HG02981 (cell line): Measurements from ENCODE around the gene FKBP4.

ENCODE experiments used
- ATAC-seq: cut with Tn5 transposase; IDR thresholded peaks from one replicate; pipeline ENCODE4 v1.9.1; 2021; ENCODE audit warnings: mild to moderate bottlenecking, moderate library complexity; ENCODE audit not compliant: unreplicated experiment

Gene FKBP4

DNA sequence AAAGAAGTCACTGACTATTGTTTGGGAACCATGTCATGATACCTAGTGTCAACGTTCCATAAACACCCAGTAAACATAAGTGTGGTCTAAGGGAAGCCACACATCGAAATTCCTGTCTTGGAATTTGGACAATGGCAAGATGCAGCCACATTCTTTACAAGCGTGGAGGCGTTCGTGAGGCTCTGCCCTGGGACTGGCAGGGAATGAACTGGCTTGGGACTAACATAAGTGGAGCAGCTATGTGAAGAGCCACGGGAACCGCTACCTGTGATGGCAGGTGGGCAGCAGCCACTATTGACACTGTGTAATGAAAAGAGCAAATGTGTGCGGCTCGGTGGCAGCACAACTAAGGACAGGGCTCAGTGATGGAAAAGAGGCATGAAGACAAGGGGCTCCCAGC, 50.0 kb downstream of the FKBP4 start:
- ATAC-seq: no peak

DNA sequence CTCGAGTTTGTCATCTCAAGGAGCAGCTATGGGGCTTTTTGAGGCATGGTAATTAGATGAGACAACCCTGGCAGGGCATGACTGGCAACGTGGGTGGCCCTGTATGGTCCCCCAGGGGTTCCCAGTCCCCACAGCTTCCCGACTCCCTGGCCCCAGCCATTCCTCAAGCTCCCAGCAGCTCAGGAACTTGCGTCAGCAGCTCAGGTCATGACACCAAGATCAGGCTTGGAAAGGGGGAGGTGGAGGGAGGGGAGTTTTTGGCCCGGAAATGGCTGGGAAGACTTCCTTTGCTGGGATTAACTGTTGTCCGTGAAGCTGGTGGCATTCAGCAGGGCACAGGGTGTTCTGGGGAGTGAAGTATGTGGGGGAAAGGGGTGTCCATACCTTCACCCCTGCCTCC, 50.5 kb downstream of the FKBP4 start:
- no peak for ATAC-seq

DNA sequence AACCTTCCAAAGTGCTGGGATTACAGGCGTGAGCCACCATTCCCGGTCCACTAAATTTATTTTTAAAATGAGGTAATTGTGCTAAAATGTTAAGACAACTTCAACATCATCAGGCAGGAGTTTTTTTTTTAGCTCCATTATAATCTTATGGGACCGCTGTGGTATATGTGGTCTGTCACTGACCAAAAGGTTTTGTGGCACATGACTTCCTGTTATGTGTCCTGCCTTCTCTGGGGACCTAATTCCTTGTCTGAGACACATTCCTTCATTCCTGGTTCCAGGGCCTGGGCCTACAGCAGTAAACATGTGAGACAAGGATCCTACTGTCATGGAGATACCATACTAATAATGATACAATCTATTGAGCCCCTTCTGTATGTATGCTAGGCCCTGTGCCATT, 57.2 kb downstream of the FKBP4 start:
- no peak for ATAC-seq

- ATAC-seq: no peak
These were observed 58.9 kb downstream of the FKBP4 start for GRCh38 chr12:2853626-2854025.
